ENCODE results near the gene RAD51.

RAD51 gene

DNA sequence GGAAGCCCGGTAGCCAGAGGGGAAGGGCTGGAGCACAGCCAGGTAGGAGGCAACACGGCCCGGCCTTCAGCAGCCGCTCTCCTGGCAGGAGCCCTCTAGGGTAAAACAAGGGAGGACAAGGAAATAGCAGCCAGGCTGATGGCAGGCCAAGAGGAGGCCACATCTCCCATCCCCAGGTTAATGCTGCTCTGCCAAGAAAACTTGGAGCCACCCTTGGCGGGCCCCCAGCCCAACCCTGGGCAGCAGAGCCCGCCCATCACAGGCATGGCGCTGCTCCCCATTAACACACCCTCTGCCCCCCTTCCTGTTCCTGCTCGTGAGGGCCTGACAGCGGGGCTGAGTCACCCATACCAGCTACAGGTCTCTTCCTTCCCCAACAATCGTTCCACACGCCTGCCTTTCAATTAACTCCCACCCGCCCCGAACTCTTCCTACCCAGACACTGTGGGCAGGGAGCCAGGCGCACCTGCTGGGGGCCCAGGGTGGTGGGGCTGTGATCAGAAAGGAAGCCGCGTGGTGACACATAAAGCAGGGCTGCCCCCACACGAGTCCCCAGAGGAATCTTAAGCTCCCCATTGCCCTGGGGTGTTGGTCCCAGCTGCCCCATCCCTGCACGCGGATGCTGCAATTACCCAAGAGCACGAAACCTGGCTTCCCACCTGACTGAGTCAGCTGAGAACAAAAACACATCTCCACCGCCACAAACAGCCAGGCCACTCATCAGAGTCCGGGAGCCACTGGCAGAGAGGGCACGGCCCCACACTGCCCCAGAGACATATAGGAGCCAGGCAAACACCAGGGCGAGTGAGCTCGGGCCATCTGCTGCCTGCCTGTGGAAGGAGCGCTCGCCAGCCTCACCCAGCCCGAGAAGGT, 74.5 kb downstream of the RAD51 start, which contains the start of gene C15orf62:
TSS of gene C15orf62 (plus strand) at position 707 of the 873 bp plus-strand sequence. CDS start 516 bp downstream, outside the sequence.
- Histone ChIP-seq H3K36me3 (ENCODE audit: insufficient read depth, low read length) (peaks cover 18% of the 10 kb centered on the region; the same call in 1 of the 2 replicates), H3F3A (ENCODE audit: insufficient read depth, low read length) (no peaks in the 10 kb centered on the region), H4K20me1 (ENCODE audit: insufficient read depth, low read length) (no peaks in the 10 kb centered on the region), H3K27me3 (ENCODE audit: insufficient read depth, low read length) (no peaks in the 10 kb centered on the region), H3K9ac (ENCODE audit: low read length) (peak within 1 kb of the TSS; percentile 45; the same call in 1 of the 2 replicates), H3K79me2 (ENCODE audit: insufficient read depth, low read length) (no peaks in the 10 kb centered on the region), H2AFZ (ENCODE audit: low read length) (no peak within 1 kb of the TSS), H3K4me2 (ENCODE audit: low read length) (peak within 1 kb of the TSS; percentile 43), H3K4me1 (ENCODE audit: insufficient read depth, low read length, severe bottlenecking) (peaks cover 44% of the 10 kb centered on the region), H3K9me2 (ENCODE audit: low read depth, low read length) (no peaks in the 10 kb centered on the region), H3K9me3 (ENCODE audit: low read length) (no peaks in the 10 kb centered on the region), H3K4me3 (ENCODE audit: low read depth, low read length, poor library complexity, severe bottlenecking) (peak within 1 kb of the TSS; percentile 33), H3K27ac (ENCODE audit: low read depth, low read length, poor library complexity, severe bottlenecking) (peak within 1 kb of the TSS; percentile 89)
- TF ChIP-seq, protein P1, sequence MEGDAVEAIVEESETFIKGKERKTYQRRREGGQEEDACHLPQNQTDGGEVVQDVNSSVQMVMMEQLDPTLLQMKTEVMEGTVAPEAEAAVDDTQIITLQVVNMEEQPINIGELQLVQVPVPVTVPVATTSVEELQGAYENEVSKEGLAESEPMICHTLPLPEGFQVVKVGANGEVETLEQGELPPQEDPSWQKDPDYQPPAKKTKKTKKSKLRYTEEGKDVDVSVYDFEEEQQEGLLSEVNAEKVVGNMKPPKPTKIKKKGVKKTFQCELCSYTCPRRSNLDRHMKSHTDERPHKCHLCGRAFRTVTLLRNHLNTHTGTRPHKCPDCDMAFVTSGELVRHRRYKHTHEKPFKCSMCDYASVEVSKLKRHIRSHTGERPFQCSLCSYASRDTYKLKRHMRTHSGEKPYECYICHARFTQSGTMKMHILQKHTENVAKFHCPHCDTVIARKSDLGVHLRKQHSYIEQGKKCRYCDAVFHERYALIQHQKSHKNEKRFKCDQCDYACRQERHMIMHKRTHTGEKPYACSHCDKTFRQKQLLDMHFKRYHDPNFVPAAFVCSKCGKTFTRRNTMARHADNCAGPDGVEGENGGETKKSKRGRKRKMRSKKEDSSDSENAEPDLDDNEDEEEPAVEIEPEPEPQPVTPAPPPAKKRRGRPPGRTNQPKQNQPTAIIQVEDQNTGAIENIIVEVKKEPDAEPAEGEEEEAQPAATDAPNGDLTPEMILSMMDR (IDR thresholded peaks at IDR 0.05; ENCODE audit: low read length): no peak
- no peak for TF ChIP-seq EZH2 (IDR thresholded peaks at IDR 0.05; ENCODE audit: borderline replicate concordance, low read length)

DNA sequence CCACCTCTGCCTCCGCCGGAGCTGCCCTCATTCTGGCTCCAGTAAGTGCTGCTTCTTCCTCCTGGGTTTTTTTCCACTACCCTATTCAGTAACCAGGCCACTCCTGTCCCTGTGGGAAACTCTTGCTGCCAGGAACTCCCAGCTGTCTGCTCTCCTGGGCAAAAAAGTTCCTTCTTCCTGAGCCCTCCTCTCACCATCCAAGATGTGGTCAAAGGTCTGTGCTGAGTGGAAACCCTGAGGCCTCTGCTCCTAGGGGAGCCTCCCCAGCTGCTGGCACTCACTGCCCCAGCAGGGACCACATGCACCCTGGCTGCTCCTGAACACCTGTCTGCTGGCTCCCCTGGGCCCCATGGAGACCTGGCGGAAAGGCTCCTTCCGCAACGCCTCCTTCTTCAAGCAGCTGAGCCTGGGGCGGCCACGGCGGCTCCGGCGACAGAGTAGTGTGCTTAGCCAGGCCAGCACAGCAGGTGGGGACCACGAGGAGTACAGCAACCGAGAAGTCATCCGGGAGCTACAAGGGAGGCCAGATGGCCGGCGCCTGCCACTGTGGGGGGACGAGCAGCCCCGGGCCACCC, 75.3 kb downstream of the RAD51 start:
- peaks cover 37% of the 10 kb centered on the region for H3K4me1 ChIP-seq (ENCODE audit: insufficient read depth, low read length, severe bottlenecking)
- peak overlapping the region; percentile 26; the same call in 1 of the 2 replicates for H3K9ac ChIP-seq (ENCODE audit: low read length)
- no peaks in the 10 kb centered on the region for H3K27me3 ChIP-seq (ENCODE audit: insufficient read depth, low read length)
- H3K27ac ChIP-seq (ENCODE audit: low read depth, low read length, poor library complexity, severe bottlenecking): peak overlapping the region; percentile 89
- H3K4me3 ChIP-seq (ENCODE audit: low read depth, low read length, poor library complexity, severe bottlenecking): peak overlapping the region; percentile 33
- H3K9me3 ChIP-seq (ENCODE audit: low read length): no peaks in the 10 kb centered on the region
- no peaks in the 10 kb centered on the region for H4K20me1 ChIP-seq (ENCODE audit: insufficient read depth, low read length)
- no peaks in the 10 kb centered on the region for H3K9me2 ChIP-seq (ENCODE audit: low read depth, low read length)
- H2AFZ ChIP-seq (ENCODE audit: low read length): no peak overlapping the region
- H3K4me2 ChIP-seq (ENCODE audit: low read length): peak overlapping the region; percentile 43
- H3F3A ChIP-seq (ENCODE audit: insufficient read depth, low read length): no peaks in the 10 kb centered on the region
- no peak for TF ChIP-seq EZH2 (IDR thresholded peaks at IDR 0.05; ENCODE audit: borderline replicate concordance, low read length)
- TF ChIP-seq, protein P1 (IDR thresholded peaks at IDR 0.05; ENCODE audit: low read length): no peak
- H3K79me2 ChIP-seq (ENCODE audit: insufficient read depth, low read length): no peaks in the 10 kb centered on the region
- peaks cover 24% of the 10 kb centered on the region; the same call in 1 of the 2 replicates for H3K36me3 ChIP-seq (ENCODE audit: insufficient read depth, low read length)

DNA sequence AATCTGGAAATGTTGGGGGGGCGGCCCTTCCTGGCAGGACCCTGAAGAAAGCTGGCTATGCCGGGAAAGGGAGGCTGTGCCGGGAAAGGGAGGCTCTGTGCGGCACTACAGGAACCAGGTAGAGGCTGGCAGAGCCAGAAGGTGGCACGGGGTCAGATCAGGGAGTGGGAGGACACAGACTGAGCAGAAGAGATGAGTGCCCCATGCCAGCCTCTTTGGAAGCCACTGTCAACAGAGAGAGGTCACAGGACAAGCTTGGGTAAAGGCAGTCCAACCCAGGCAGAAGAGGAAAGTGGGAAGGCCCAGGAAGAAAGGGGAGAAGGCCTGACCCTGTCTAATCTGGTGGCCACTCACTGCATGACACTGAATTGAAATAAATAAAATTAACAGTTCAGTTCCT, 76.3 kb downstream of the RAD51 start:
- no peaks in the 10 kb centered on the region for H3K79me2 ChIP-seq (ENCODE audit: insufficient read depth, low read length)
- H3K36me3 ChIP-seq (ENCODE audit: insufficient read depth, low read length): peaks cover 34% of the 10 kb centered on the region; the same call in 1 of the 2 replicates
- H3K27me3 ChIP-seq (ENCODE audit: insufficient read depth, low read length): no peaks in the 10 kb centered on the region
- no peaks in the 10 kb centered on the region for H3K9me3 ChIP-seq (ENCODE audit: low read length)
- no peak overlapping the region for H2AFZ ChIP-seq (ENCODE audit: low read length)
- H3K27ac ChIP-seq (ENCODE audit: low read depth, low read length, poor library complexity, severe bottlenecking): peak overlapping the region; percentile 89
- no peaks in the 10 kb centered on the region for H3K9me2 ChIP-seq (ENCODE audit: low read depth, low read length)
- H3F3A ChIP-seq (ENCODE audit: insufficient read depth, low read length): no peaks in the 10 kb centered on the region
- no peak overlapping the region for H3K4me3 ChIP-seq (ENCODE audit: low read depth, low read length, poor library complexity, severe bottlenecking)
- peaks cover 31% of the 10 kb centered on the region for H3K4me1 ChIP-seq (ENCODE audit: insufficient read depth, low read length, severe bottlenecking)
- no peaks in the 10 kb centered on the region for H4K20me1 ChIP-seq (ENCODE audit: insufficient read depth, low read length)
- H3K4me2 ChIP-seq (ENCODE audit: low read length): no peak overlapping the region
- H3K9ac ChIP-seq (ENCODE audit: low read length): no peak overlapping the region
- TF ChIP-seq, protein P1 (IDR thresholded peaks at IDR 0.05; ENCODE audit: low read length): no peak
